Measurements from ENCODE around the gene GCH1.

Gene GCH1

DNA sequence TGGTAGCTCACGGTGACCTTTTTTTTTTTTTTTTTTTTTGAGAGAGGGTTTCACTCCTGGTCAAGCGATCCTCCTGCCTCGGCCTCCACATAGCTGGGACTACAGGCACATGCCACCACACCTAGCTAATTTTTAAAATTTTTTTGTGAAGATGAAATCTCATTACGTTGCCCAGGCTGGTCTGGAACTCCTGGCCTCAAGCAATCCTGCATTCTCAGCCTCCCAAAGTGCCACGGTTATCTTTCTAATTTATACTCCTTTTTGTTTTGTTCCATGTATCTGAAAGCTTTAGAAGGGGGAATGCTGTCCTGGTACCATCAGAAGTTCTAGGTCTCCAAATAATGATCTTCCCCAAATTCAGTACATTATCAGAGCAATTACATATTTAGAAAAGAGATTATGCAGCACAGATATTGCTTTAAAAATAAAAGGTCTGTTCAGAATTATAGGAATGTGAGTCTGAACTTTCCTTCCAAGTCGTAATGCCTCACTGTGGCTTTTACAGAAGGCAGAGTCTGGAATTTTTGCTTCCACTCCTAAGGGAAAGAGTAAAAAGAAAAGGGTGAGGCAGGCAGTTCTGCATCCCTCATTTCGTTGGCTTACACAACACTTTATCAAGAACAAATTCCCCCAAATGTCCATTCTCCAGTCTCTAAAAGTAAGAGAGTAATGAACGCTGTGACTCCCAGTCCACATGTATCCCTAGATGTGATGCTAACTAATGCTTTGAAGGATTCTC lies 73.0 kb downstream of the GCH1 start:
- DNase-seq (ENCODE audit: low read depth in 3 of 3, low spot score in 1 of 3): no peak

DNA sequence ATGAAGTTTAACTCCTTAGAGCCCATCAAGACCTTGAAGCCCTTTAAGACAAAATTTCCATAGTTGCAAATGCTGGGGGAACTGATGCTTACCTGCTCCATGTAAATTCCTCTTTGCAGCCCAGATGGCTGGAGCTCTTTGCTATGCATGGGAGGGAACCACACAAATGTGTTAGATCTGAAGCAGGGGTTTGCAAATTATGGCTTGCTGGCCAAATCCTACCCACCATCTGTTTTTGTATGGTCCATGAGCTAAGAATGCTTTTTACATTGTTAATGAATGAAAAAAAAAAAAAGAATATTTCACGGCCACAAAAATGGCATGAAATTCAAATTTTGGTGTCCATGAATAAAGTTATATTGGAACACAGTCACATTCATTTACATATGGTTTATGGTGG lies 74.6 kb downstream of the GCH1 start:
- no peak for DNase-seq (ENCODE audit: low read depth in 3 of 3, low spot score in 1 of 3)

DNA sequence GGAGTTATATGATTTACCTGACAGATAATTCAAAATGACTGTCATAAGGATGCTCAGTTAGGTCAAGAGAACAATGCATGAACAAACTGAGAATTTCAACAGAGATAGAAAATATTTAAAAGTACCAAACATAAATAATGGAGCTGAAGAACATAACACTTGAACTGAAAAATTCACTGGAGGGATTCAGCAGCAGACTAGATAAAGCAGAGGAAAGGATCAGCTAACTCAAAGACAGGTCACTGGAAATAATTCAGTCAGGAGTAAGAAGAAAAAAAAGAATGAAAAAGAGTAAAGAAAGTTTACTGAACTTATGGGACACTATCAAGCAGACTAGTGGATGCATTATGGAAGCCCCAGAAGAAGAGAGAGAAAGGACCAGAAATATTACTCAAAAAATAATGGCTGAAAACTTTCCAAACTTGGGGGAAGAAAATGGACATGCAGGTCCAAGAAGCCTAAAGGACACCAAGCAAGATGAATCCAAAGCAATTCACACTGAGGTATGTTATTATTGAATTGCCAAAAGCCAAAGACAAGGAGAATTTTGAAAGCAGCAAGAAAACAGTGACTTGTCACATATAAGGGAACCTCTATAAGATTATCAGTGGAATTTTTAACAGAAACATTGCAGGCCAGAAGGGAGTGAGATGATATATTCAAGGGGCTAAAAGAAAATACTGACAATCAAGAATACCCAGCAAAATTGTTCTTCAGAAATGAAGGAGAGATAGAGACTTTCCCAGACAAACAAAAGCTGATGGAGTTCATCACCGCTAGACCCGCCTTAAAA lies 78.7 kb downstream of the GCH1 start:
- DNase-seq (ENCODE audit: low read depth in 3 of 3, low spot score in 1 of 3): no peak

DNA sequence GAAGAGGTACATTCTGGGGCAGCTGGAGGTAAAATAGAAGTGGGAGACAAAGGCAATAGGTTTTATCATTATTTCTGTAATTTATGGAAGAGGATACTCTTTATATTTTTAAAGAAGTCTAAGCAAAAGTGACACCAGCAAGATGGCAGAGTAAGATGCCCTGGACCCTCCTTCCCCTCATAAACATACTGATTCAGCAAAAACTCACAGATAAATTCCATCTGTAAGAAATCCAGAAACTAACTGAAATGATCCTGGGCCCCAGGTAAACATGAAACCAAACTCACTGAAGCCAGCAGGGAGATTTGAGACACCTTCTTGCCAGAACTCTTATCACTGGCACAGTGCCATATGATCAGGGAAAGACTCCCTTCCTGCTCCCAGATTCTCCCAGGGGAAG lies 79.9 kb downstream of the GCH1 start:
- no peak for DNase-seq (ENCODE audit: low read depth in 3 of 3, low spot score in 1 of 3)

DNA sequence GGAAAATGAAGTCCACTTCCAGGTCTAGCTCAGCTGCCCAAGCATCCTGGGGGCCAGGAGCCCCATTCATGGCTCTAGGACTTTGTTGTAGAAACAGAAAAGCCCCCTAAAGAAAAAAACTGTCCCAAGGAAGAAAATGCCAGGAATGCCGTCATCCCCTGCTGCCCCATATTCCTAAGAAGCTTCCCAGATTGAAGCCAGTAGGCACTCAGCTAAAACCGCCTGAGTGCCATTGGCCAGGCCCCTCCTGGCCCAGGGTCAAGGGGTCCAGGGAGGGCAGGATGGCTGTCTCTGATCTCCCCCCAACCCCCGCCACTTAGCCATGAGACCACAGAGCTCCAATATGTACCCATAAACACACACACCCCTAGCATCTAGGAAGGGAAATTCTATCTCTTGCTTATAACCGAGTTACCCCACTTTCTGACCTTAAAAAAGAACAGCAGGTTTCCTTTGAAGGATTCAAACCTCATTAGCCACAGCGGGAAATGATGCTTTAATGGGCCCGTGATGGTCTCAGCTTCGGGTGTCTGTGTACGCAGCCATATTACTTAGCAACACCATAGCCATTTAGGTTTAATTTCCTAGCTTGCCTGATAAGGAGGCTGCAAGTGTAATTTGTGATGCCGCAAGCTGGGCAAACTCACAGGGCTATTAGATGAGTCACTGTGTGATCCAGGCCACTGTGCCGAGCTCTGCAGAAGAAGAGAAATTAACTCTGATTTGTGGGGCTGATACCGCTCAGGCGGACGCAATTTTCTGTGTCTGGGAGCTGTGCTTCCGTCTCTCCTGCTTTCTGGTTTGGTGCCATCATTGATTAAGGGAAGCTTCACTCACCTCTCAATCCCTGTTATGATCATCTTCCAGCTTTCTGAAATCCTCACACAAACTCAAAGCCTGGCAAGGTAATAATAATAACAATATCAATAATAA lies 84.2 kb downstream of the GCH1 start:
- DNase-seq (ENCODE audit: low read depth in 3 of 3, low spot score in 1 of 3): no peak

GRCh38 chr14:54817506-54817905 lies 85.1 kb downstream of the GCH1 start:
- no peak for DNase-seq (ENCODE audit: low read depth in 3 of 3, low spot score in 1 of 3)

DNA sequence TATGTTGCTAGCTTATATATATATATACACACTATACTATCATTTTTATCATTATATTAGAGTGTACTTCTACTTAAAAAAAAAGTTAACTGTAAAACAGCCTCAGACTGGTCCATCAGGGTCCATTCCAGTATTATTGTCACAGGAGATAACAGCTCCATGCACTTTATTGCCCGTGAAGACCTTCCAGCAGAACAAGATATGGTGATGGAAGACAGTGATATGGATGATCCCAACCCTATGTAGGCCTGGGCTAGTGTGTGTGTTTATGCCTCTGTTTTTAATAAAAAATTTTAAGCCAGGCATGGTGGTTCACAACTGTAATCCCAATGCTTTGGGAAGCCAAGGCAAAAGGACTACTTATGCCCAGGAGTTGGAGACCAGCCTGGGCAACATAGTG lies 86.2 kb downstream of the GCH1 start:
- DNase-seq (ENCODE audit: low read depth in 3 of 3, low spot score in 1 of 3): no peak

DNA sequence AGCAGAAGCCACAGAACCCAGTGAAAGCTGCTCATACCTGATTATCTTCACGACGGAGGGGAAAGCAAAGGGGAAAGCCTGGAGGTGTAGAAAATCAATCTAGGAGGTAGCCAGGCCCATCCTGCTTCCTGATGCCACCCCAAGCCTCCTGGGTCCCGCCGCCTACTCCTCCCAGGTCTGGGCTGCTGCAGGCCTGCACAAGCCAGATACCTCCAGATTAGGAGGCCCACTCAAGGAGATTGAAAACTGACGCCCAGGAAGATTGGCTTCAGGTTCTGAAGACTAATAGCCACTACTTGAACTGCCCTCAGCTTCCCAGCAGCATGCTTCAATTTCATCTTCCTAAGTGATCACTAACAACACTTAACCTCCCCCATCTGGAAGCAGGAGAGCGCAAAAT lies 87.1 kb downstream of the GCH1 start:
- DNase-seq (ENCODE audit: low read depth in 3 of 3, low spot score in 1 of 3): no peak

DNA sequence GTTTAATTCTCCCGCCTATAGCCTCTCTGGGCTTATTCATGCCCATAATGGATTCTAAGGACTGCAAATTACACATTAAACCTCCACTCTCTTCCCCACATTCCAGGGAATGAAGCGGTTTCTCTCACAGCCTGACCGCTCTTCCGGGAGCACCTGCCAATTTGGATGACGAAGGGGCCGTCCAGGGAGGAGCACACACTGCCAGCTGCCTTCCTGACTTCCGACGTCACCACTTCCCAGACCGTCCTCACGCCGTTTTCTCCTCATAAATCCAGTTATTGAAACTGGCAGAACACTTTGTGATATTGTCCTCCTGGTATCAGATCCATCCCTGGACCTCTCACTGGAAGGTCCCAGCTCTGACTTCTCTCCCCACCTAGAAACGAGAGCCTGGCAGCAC lies 87.6 kb downstream of the GCH1 start:
- DNase-seq (ENCODE audit: low read depth in 3 of 3, low spot score in 1 of 3): no peak

DNA sequence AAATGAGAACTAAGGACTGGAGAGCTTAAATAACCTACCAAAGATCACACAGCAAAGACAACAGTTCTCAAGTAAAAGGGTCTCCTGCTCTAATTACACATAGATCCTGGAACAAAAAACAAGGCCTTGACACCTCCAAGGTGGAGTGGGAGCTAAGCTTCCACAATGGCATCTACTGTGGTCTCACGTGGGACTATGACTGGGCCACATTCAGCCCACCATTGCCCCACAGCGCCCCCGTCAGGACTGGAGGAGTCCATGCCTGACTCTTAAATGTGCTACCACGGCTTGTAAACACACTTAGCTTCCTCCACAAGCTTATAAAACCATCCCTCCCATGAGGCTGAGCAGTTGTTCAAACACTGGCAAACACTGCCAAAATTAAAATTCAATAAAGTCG lies 88.5 kb downstream of the GCH1 start:
- peak in 1 of 3 donors; percentile 10 for DNase-seq (ENCODE audit: low read depth in 3 of 3, low spot score in 1 of 3)

DNA sequence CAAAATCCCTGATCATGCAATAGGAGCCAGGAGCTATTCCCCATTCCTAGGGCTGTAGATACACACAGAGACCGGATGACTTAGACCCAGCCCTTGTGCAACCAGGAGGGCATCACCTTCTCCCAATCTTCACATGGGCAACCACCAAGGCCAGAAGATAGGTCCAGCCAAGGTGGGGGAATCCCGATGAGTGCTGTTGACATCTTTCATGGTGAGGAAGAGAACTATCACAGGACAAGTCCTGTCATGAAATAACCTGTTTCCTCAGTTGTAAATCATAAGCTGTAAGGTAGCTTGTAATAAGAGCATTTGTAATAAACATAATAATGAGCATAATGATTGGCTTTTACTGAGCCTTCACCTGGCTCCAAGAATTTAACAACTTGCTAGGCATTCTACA lies 89.5 kb downstream of the GCH1 start:
- no peak for DNase-seq (ENCODE audit: low read depth in 3 of 3, low spot score in 1 of 3)

GRCh38 chr14:54812617-54813016 lies 90.0 kb downstream of the GCH1 start:
- DNase-seq (ENCODE audit: low read depth in 3 of 3, low spot score in 1 of 3): no peak

DNA sequence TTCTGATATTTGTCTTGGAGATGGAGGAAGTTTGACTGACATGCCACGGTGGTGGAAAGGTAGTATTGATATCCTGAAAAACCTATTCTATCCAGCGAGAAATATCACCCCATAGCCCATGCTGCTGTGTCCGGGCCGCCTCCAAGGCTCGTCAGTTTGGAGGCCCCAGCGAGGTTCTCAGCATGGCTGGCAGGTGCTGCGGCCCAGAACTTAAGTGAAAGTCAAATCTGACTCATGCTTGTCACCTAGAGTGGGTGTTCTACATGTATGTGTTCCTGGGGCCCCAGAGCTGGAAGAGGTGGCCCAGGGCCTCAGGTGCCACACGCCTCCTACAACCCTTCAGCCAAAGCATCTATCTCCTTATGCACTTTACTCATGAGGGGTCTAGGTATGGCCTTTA lies 92.9 kb downstream of the GCH1 start:
- DNase-seq (ENCODE audit: low read depth in 3 of 3, low spot score in 1 of 3): no peak

DNA sequence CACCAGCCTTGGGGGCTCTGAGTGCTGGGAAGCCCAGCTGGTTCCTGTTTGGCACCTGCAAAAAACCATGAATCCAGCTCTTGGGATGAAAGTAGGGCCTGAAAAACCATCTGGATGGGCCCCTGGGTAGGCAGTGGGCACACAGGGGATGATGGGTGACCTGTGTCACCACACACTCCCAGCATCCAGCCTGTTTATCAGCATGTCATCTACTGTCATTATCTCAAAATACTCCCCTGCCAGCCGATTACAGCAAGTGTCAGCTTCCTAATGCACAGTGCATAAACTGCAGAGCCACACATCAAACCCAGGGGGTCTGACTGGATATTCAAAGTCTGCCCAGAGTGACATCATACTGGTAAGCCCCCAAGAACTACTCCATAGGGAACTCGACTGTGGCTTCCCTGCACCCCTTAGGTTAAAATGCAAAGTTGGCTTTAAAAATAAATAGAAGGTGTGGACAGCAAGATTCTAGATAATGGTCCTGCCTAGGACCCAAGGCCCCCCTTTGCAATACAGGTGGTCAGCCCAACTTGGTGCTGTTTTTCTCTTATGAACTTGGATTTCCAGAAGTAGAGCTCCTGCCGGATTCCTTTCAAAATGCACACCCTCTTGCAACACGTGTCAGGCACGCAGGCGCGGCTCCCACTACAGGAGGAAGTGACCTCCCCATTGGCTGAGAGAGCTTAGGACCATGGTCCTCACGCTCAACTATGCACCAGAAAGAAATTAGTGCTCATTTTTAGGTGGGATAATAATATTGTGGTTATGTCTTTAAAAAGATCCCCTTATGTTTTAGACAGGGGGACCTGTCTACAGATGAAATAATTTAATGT lies 94.1 kb downstream of the GCH1 start:
- no peak for DNase-seq (ENCODE audit: low read depth in 3 of 3, low spot score in 1 of 3)

DNA sequence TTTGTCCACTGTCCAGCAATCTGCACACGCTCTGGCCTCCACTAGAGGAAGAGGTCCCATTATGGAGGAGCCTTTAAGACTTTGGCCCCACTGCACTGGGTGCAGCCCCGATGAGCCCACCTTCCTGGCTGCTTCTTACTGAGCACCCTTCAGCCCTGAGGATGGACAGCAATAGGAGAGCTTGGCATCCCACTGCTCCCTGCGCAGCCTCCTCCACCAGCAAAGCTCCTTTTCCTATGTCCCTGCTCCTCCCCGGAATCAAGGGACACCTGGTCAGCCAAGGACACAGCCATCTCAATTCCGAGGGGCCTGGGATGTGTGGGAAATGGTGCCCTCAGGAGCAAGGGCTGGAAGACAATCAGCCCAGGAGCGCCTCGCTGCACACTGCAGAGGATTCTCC lies 94.7 kb downstream of the GCH1 start:
- no peak for DNase-seq (ENCODE audit: low read depth in 3 of 3, low spot score in 1 of 3)

DNA sequence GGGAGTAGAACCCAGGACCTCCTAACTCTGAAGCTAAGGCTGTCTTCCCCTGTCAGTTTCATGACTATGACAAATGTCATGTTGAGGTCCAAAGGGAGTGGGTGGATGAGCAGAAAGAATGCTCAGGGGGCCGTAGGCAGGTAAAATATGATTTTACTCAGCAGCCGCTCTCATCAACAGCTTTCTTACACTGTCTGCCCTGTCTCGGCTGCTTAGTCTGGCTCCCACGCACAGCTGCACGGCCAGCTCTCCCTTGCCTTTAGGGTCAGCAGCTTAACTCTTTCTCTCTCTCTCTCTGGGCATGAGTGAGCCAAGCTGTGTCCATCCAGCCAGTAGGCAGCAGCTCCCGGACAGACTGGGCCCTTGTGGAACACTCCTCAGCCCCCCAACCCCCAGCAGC lies 95.2 kb downstream of the GCH1 start:
- DNase-seq (ENCODE audit: low read depth in 3 of 3, low spot score in 1 of 3): no peak

- DNase-seq (ENCODE audit: low read depth in 3 of 3, low spot score in 1 of 3): no peak
These were observed 96.0 kb downstream of the GCH1 start for GRCh38 chr14:54806616-54807015.

DNA sequence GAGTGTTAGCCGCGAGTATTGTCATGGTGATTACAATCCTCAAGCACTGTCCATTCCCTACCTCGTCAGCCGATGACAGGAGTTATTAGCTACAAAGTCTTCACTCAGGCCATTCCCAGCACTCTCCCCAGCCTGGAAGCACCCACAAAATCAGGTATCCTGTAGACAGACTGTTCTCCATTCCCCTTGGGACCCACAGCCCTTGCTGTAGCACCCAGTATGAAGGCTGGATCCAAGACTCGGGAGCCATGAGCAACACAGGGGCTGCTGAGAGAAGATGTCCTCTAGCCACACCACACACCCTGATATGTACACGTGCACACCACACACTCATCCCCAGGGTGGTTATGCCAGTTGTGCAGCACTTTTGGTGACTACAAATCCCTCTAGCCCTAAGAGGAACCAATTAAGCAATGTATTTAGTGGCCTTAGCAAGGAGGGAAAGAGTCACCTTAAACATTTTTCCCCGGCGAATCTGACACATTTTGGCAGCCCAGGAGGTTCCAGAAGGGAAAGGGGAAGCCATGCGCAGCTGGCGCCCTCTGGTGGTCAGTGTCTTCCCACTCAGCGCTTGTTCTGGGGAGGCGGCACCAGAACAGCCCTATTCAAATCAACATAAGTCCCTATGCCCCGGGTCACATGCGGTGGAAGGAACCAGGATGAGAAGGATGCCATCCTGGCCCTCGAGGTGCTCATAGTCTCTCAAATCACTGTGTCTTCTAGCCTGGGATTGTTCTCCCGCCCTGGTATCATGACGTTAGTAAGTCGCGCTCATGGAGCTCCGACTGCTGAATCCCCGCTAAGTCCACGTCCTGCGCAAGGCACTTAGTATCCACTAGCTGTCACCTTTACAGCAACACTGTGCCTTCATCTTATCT lies 96.9 kb downstream of the GCH1 start:
- peak; percentile 25 to 64 (median 40) for DNase-seq (ENCODE audit: low read depth in 3 of 3, low spot score in 1 of 3)

- DNase-seq (ENCODE audit: low read depth in 3 of 3, low spot score in 1 of 3): no peak
These were observed 97.6 kb downstream of the GCH1 start for GRCh38 chr14:54805070-54805444.

DNA sequence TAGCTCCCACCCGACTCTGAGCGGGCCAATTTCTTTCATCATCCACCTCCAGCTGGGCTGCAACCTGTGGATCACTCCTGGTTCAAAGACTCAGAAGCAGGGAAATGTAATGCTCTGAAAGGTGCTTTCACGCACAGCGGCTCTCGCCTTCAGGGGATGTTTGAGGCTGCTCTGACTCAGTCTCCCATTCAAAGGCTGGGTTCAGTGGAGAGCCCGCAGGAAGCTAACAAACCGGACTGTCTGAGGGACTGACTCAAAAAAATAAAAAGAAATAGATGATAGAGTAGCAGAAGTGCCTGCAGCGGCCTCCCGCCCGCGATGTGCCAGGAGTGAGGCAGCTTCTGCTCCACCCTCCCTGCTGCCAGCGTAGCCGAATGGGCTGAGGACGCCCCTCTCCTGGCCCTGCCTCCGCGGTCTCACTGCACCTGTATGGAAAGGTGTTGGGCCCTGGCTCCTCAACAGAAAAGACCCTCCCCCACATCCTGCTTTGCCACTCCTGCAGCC lies 98.0 kb downstream of the GCH1 start:
- no peak for DNase-seq (ENCODE audit: low read depth in 3 of 3, low spot score in 1 of 3)

Data from stimulated activated CD4-positive, alpha-beta T cell treated with anti-CD3 and anti-CD28 coated beads, TNF-alpha, amount 100 ng/mL, for 1 hour (primary cell).